H1 (cell line): Measurements from ENCODE around the gene PHF1. TPM values are rescaled to one million over a fixed set of nuclear protein-coding genes. Genes with fewer than 3 reads are reported as not detected.
"Not testable (repeated sequence)": the region's sequence is repeated elsewhere in the genome, so short reads cannot be mapped to it uniquely, and the experiment has no call there.

Experiments
- CTCF ChIA-PET: fragments of 300-600 bp; sonication (Branson Sonifier 250); formaldehyde crosslinking; loops from one replicate; lab custom pipeline; 2021; ENCODE audit not compliant: partially characterized antibody; lab: Charles Lee
- POLR2A ChIA-PET: fragments of 300-600 bp; sonication (Branson Sonifier 250); formaldehyde crosslinking; loops from one replicate; lab custom pipeline; 2021; ENCODE audit warnings: inconsistent platforms; ENCODE audit not compliant: partially characterized antibody; lab: Charles Lee
- DNase-seq, 2 experiments: peaks; one replicate each; pipeline versions ENCODE4 v3.0.0 to v3.0.0-alpha.2; 2010 to 2022; ENCODE audit warnings: low spot score in 2 of 2, low read depth in 1 of 2, mixed read lengths in 1 of 2
- FAIRE-seq: peaks from 2 replicates; lab custom pipeline; 2011; peaks lifted over from hg19 to GRCh38; lab: Jason Lieb, UNC
- H2AFZ ChIP-seq: 2 replicates; pipeline ENCODE4 v1.8.1; 2012; ENCODE audit warnings: low read length, inconsistent platforms
- H2AK5ac ChIP-seq: 2 replicates; pipeline ENCODE4 v1.6.1; 2013; ENCODE audit warnings: low read depth, low read length
- H2BK120ac ChIP-seq: replicated peaks from 2 replicates; pipeline ENCODE3; 2013; ENCODE audit warnings: low read depth, low read length, inconsistent platforms
- H2BK12ac ChIP-seq: 2 replicates; pipeline ENCODE4 v1.6.1; 2013; ENCODE audit warnings: low read depth, low read length
- H2BK15ac ChIP-seq: 2 replicates; pipeline ENCODE4 v1.6.1; 2013; ENCODE audit warnings: low read length
- H2BK20ac ChIP-seq: 2 replicates; pipeline ENCODE4 v1.6.1; 2013; ENCODE audit warnings: low read length
- H2BK5ac ChIP-seq: 2 replicates; pipeline ENCODE4 v1.6.1; 2013; ENCODE audit warnings: low read depth, low read length
- H3K14ac ChIP-seq: 2 replicates; pipeline ENCODE4 v1.6.1; 2013; ENCODE audit warnings: inconsistent platforms; ENCODE audit not compliant: insufficient read length
- H3K18ac ChIP-seq: 2 replicates; pipeline ENCODE4 v1.6.1; 2013; ENCODE audit warnings: low read length; ENCODE audit errors: extremely low read depth
- H3K23ac ChIP-seq: 2 replicates; pipeline ENCODE4 v1.6.1; 2013; ENCODE audit warnings: inconsistent platforms; ENCODE audit not compliant: insufficient read length
- H3K23me2 ChIP-seq: 2 replicates; pipeline ENCODE4 v1.6.1; 2013; ENCODE audit warnings: low read depth, low read length
- H3K27ac ChIP-seq: 2 replicates; pipeline ENCODE4 v1.6.1; 2011; ENCODE audit warnings: low read depth, low read length, inconsistent platforms
- H3K27me3 ChIP-seq, 4 experiments: replicated peaks in 1 of 4; 1 replicate in 1 of 4; 2 replicates in 3 of 4; pipeline versions ENCODE4 v1.6.1 to v1.8.1; 2011 to 2013; ENCODE audit warnings: low read length in 3 of 4, mild to moderate bottlenecking in 3 of 4, inconsistent platforms in 2 of 4, mixed read lengths in 2 of 4, moderate library complexity in 1 of 4; ENCODE audit not compliant: control insufficient read depth in 3 of 4, insufficient read depth in 3 of 4; ENCODE audit errors: extremely low read depth in 1 of 4
- H3K36me3 ChIP-seq, 4 experiments: 2 replicates each; pipeline versions ENCODE4 v1.6.1 to v1.8.1; 2011 to 2013; ENCODE audit warnings: mild to moderate bottlenecking in 4 of 4, low read length in 3 of 4, moderate library complexity in 2 of 4, control low read depth in 1 of 4, inconsistent platforms in 1 of 4; ENCODE audit not compliant: insufficient read depth in 4 of 4, control insufficient read depth in 2 of 4
- H3K4ac ChIP-seq: replicated peaks from 2 replicates; pipeline ENCODE3; 2013; ENCODE audit warnings: low read length, low read depth, mixed read lengths, inconsistent platforms; ENCODE audit not compliant: insufficient read length
- H3K4me1 ChIP-seq, 4 experiments: replicated peaks in 1 of 4; 1 replicate in 1 of 4; 2 replicates in 3 of 4; pipeline versions ENCODE4 v1.6.1 to v1.8.1; 2011 to 2013; ENCODE audit warnings: low read length in 3 of 4, inconsistent platforms in 2 of 4, mixed read lengths in 1 of 4; ENCODE audit not compliant: insufficient read depth in 4 of 4, control insufficient read depth in 3 of 4
- H3K4me2 ChIP-seq, 2 experiments: 2 replicates each; pipeline versions ENCODE4 v1.6.1 to v1.8.1; 2011 to 2013; ENCODE audit warnings: low read depth in 2 of 2, low read length in 2 of 2, control low read depth in 1 of 2, inconsistent platforms in 1 of 2, mild to moderate bottlenecking in 1 of 2; ENCODE audit not compliant: insufficient read depth in 1 of 2
- H3K4me3 ChIP-seq, 4 experiments: fragments of 200-600, 300-600 bp in 1 of 4; sonication (generic), shearing (Covaris generic), sonication (Bioruptor Twin) in 1 of 4; 2 replicates each; pipeline versions ENCODE4 v1.5.1 to v1.8.1; 2011 to 2016; ENCODE audit warnings: low read length in 4 of 4, low read depth in 3 of 4, control low read depth in 2 of 4, inconsistent platforms in 2 of 4, mild to moderate bottlenecking in 2 of 4, mixed read lengths in 1 of 4, moderate library complexity in 1 of 4; ENCODE audit not compliant: insufficient read depth in 2 of 4; ENCODE audit errors: extremely low read depth in 1 of 4
- H3K56ac ChIP-seq: replicated peaks from 2 replicates; pipeline ENCODE3; 2013; ENCODE audit warnings: low read depth, mild to moderate bottlenecking, mixed read lengths, low read length, inconsistent platforms; ENCODE audit not compliant: insufficient read length
- H3K79me1 ChIP-seq: 2 replicates; pipeline ENCODE4 v1.6.1; 2013; ENCODE audit warnings: low read depth, low read length, control low read depth
- H3K79me2 ChIP-seq, 2 experiments: 2 replicates each; pipeline versions ENCODE4 v1.6.1 to v1.8.1; 2012 to 2013; ENCODE audit warnings: low read length in 2 of 2, mild to moderate bottlenecking in 2 of 2, inconsistent platforms in 1 of 2; ENCODE audit not compliant: insufficient read depth in 2 of 2, control insufficient read depth in 1 of 2
- H3K9ac ChIP-seq, 4 experiments: replicated peaks in 1 of 4; 1 replicate in 1 of 4; 2 replicates in 3 of 4; pipeline versions ENCODE4 v1.6.1 to v1.8.1; 2011 to 2013; ENCODE audit warnings: low read depth in 3 of 4, low read length in 3 of 4, control low read depth in 2 of 4, mild to moderate bottlenecking in 2 of 4, moderate library complexity in 2 of 4, inconsistent platforms in 1 of 4; ENCODE audit errors: extremely low read depth in 1 of 4
- H3K9me3 ChIP-seq, 2 experiments: 2 replicates each; pipeline versions ENCODE4 v1.6.1 to v1.8.1; 2012 to 2013; ENCODE audit warnings: mild to moderate bottlenecking in 2 of 2, moderate library complexity in 2 of 2, control low read depth in 1 of 2, inconsistent platforms in 1 of 2, low read depth in 1 of 2, low read length in 1 of 2, mixed read lengths in 1 of 2; ENCODE audit not compliant: insufficient read depth in 2 of 2
- H4K20me1 ChIP-seq, 2 experiments: replicated peaks in 1 of 2; 2 replicates each; pipeline versions ENCODE3 to v1.8.1; 2011 to 2013; ENCODE audit warnings: inconsistent platforms in 2 of 2, low read length in 2 of 2, mild to moderate bottlenecking in 1 of 2; ENCODE audit not compliant: insufficient read depth in 2 of 2, control insufficient read depth in 1 of 2
- H4K5ac ChIP-seq: 2 replicates; pipeline ENCODE4 v1.6.1; 2013; ENCODE audit warnings: low read length, low read depth, mixed read lengths, inconsistent platforms; ENCODE audit not compliant: insufficient read length
- H4K8ac ChIP-seq: 2 replicates; pipeline ENCODE4 v1.8.0; 2013; ENCODE audit warnings: mild to moderate bottlenecking, moderate library complexity, low read length, inconsistent platforms; ENCODE audit not compliant: insufficient read depth; ENCODE audit errors: extremely low read depth
- H4K91ac ChIP-seq: replicated peaks from 2 replicates; pipeline ENCODE3; 2013; ENCODE audit warnings: low read length, mixed read lengths, inconsistent platforms; ENCODE audit not compliant: insufficient read length
- GTF2F1 ChIP-seq: IDR thresholded peaks from 2 replicates; pipeline ENCODE4 v1.6.1; 2012; ENCODE audit warnings: low read depth, low read length, improper control_type of control experiment, borderline replicate concordance
- RAD21 ChIP-seq, 2 experiments: IDR thresholded peaks in 1 of 2; conservative IDR thresholded peaks in 1 of 2; 2 replicates each; pipeline ENCODE4 v1.6.1; 2011; ENCODE audit warnings: low read depth in 2 of 2, low read length in 2 of 2, improper control_type of control experiment in 1 of 2, inconsistent platforms in 1 of 2, mild to moderate bottlenecking in 1 of 2, moderate library complexity in 1 of 2
- WGBS, 2 experiments: shearing (Covaris generic) in 1 of 2; methylation state at CpG; one replicate each; pipeline versions ENCODE4 v1.1.6 to v1.1.7; 2013 to 2015; ENCODE audit warnings: low lambda C conversion rate in 2 of 2, mixed read lengths in 2 of 2, inconsistent platforms in 1 of 2, low coverage in 1 of 2, missing lambda C conversion rate in 1 of 2; ENCODE audit not compliant: insufficient replicate concordance in 2 of 2, insufficient coverage in 1 of 2, insufficient read length in 1 of 2; ENCODE audit errors: extremely low coverage in 1 of 2, missing lambda C conversion rate in 1 of 2; 5-methylcytosine and 5-hydroxymethylcytosine counted together
- polyA plus RNA-seq, 7 experiments: library from polyadenylated mRNA; depleted of rRNA in 3 of 7; stranded (reverse) in 5 of 7; unstranded in 2 of 7; fragments of >200 nt in 5 of 7; fragments of 200-250 nt in 2 of 7; gene quantifications; 1 replicate in 5 of 7; 2 replicates in 1 of 7; 4 replicates in 1 of 7; pipeline versions ENCODE4 v1.2.1 to v1.2.3, GENCODE V29; 2011 to 2013; ENCODE audit warnings: missing spikeins in 2 of 7, mixed read lengths in 2 of 7
- total RNA-seq: library from RNA; stranded (reverse); fragmentation: NEBNext Ultra II Directional; extraction: Animal tissue kit (Norgen Biotek cat#: 25700); gene quantifications from 2 replicates; pipeline ENCODE4 v1.2.1, GENCODE V29; 2021
- TF ChIP-seq, protein P1 (sequence below): IDR thresholded peaks from 2 replicates; pipeline ENCODE4 v1.6.1; 2012; ENCODE audit warnings: inconsistent platforms

The PHF1 gene
- total and polyA plus RNA-seq, 2 of the 8 experiments (the other 6 are each of a cell fraction or from before 2014, with no cell fraction given), result 47.3 to 78.6 TPM

DNA sequence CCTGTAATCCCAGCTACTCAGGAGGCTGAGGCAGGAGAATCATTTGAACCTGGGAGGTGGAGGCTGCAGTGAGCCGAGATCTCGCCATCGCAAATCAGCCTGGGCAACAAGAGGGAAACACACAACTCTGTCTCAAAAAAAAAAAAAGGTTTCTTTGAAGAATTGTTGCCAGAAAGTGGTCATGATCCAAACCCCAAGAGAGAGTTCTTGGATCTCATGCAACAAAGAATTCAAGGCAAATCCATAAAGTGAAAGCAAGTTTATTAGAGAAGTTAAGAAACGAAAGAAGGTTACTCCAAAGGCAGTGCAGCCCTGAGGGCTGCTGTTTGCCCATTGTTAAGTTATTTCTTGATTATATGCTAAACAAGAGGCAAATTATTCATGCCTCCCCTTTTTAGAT is 33.6 kb upstream of the PHF1 start (continued):
- TF ChIP-seq RAD21 (IDR thresholded peaks at IDR 0.05 in 1 of 2, conservative IDR thresholded peaks at IDR 0.05 in 1 of 2; ENCODE audit: low read depth in 2 of 2, low read length in 2 of 2), result no peak
- no peak for TF ChIP-seq GTF2F1
- TF ChIP-seq, protein P1, sequence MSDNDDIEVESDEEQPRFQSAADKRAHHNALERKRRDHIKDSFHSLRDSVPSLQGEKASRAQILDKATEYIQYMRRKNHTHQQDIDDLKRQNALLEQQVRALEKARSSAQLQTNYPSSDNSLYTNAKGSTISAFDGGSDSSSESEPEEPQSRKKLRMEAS, result no peak

DNA sequence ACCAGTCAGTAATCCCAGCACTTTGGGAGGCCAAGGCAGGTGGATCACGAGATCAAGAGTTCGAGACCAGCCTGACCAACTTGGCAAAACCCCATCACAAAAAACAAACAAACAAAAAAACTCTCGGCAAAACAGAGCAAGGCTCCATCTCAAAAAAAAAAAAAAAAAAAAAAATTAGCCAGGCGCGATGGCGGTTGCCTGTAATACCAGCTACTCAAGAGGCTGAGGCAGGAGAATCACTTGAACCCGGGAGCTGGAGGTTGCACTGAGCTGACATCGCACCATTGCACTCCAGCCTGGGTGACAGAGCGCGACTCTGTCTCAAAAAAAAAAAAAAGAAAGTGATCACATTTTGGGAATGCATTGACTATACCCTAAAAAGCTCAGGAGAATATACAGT is 31.6 kb upstream of the PHF1 start:
- POLR2A ChIA-PET, result not testable (repeated sequence)
- 97% methylated on average over 9 of the region's 10 CpGs; no CpG with 5 or more reads in 1 of the 2 experiments for WGBS, 2 experiments
- CTCF ChIA-PET, result interaction anchor here (0.8 to 1.2 kb wide), 2 partner anchors 37 to 44 kb away, joined by 3 read pairs; no protein-coding TSS in a partner anchor

More for the DNA sequence above, 31.6 kb upstream of the PHF1 start:
- not testable (repeated sequence) for H4K5ac ChIP-seq, H3K14ac ChIP-seq, H3K4me3 ChIP-seq, FAIRE-seq, H2AFZ ChIP-seq, H2AK5ac ChIP-seq, H3K4me2 ChIP-seq, H3K18ac ChIP-seq, H3K27ac ChIP-seq, H3K79me2 ChIP-seq, H2BK120ac ChIP-seq, H3K9me3 ChIP-seq, H4K20me1 ChIP-seq, H3K23me2 ChIP-seq, H3K36me3 ChIP-seq, H3K56ac ChIP-seq, H3K79me1 ChIP-seq, H4K91ac ChIP-seq, H2BK15ac ChIP-seq, H4K8ac ChIP-seq, H3K27me3 ChIP-seq, H3K23ac ChIP-seq, H2BK20ac ChIP-seq, H2BK5ac ChIP-seq, H2BK12ac ChIP-seq, H3K9ac ChIP-seq, H3K4me1 ChIP-seq, H3K4ac ChIP-seq, DNase-seq
